OCI-LY3 (cell line): ENCODE results near the gene TSPOAP1.

ENCODE experiments used
- H2AFZ ChIP-seq: fragments of 200-600, 300-600 bp; shearing (Covaris generic); 2 replicates; pipeline ENCODE4 v1.6.0; 2014; ENCODE audit warnings: antibody characterized with exemption, low read depth, low read length
- H3K27ac ChIP-seq: fragments of 200-600, 300-600 bp; sonication (generic); 2 replicates; pipeline ENCODE4 v1.5.1; 2014; ENCODE audit warnings: mild to moderate bottlenecking, low read length, moderate library complexity, mixed read lengths
- H3K27me3 ChIP-seq: fragments of 200-600, 300-600 bp; sonication (generic); 2 replicates; pipeline ENCODE4 v1.6.1; 2014; ENCODE audit warnings: low read depth, low read length, mixed read lengths
- H3K36me3 ChIP-seq: fragments of 200-600, 300-600 bp; sonication (generic); replicated peaks from 2 replicates; pipeline ENCODE3; 2014; ENCODE audit warnings: low read depth, low read length, mixed read lengths
- H3K4me1 ChIP-seq: fragments of 300-600, 200-600 bp; sonication (generic); 2 replicates; pipeline ENCODE4 v1.6.1; 2014; ENCODE audit warnings: low read length, mixed read lengths
- H3K4me2 ChIP-seq: fragments of 200-600, 300-600 bp; sonication (generic); 2 replicates; pipeline ENCODE4 v1.6.1; 2014; ENCODE audit warnings: low read length, mixed read lengths
- H3K4me3 ChIP-seq: fragments of 300-600, 200-600 bp; sonication (generic); 2 replicates; pipeline ENCODE4 v1.5.1; 2014; ENCODE audit warnings: antibody characterized with exemption, mild to moderate bottlenecking, low read length, moderate library complexity
- H3K79me2 ChIP-seq: fragments of 300-600, 200-600 bp; shearing (Covaris generic); 2 replicates; pipeline ENCODE4 v1.6.1; 2014; ENCODE audit warnings: mild to moderate bottlenecking, low read length, mixed read lengths
- H3K9ac ChIP-seq: fragments of 300-600, 200-600 bp; shearing (Covaris generic); 2 replicates; pipeline ENCODE4 v1.6.0; 2014; ENCODE audit warnings: mild to moderate bottlenecking, low read length, moderate library complexity
- H3K9me3 ChIP-seq: fragments of 200-600, 300-600 bp; shearing (Covaris generic); 2 replicates; pipeline ENCODE4 v1.6.1; 2014; ENCODE audit warnings: low read length, mixed read lengths; ENCODE audit not compliant: insufficient read depth
- H4K20me1 ChIP-seq: fragments of 200-600, 300-600 bp; sonication (generic); 2 replicates; pipeline ENCODE4 v1.6.1; 2016; ENCODE audit warnings: low read length, mixed read lengths; ENCODE audit not compliant: insufficient read depth
- CTCF ChIP-seq: fragments of 200-600, 300-600 bp; sonication (generic); IDR thresholded peaks from 2 replicates; pipeline ENCODE4 v1.5.1; 2014; ENCODE audit warnings: antibody characterized with exemption, low read length, low read depth
- EZH2phosphoT487 ChIP-seq: fragments of 200-600 bp; shearing (Covaris generic); IDR thresholded peaks from 2 replicates; pipeline ENCODE4 v1.6.1; 2018; ENCODE audit warnings: antibody characterized with exemption, mixed run types, low read depth

TSPOAP1 gene

GRCh38 chr17:58335061-58335731, 6.6 kb upstream of the TSPOAP1 start:
- H3K27ac ChIP-seq = peak overlapping the region; percentile 99
- H2AFZ ChIP-seq = no peak overlapping the region
- H3K4me3 ChIP-seq = peak overlapping the region; percentile 96
- peaks cover 5% of the 10 kb centered on the region; the same call in 1 of the 2 replicates for H3K9me3 ChIP-seq
- peaks cover 21% of the 10 kb centered on the region for H3K36me3 ChIP-seq
- TF ChIP-seq CTCF = no peak
- H3K79me2 ChIP-seq = peaks cover 92% of the 10 kb centered on the region
- peak overlapping the region; percentile 87 for H3K4me2 ChIP-seq
- peak overlapping the region; percentile 100 for H3K9ac ChIP-seq
- H3K4me1 ChIP-seq = peaks cover 70% of the 10 kb centered on the region
- peaks cover 19% of the 10 kb centered on the region for H4K20me1 ChIP-seq
- no peaks in the 10 kb centered on the region for H3K27me3 ChIP-seq

DNA sequence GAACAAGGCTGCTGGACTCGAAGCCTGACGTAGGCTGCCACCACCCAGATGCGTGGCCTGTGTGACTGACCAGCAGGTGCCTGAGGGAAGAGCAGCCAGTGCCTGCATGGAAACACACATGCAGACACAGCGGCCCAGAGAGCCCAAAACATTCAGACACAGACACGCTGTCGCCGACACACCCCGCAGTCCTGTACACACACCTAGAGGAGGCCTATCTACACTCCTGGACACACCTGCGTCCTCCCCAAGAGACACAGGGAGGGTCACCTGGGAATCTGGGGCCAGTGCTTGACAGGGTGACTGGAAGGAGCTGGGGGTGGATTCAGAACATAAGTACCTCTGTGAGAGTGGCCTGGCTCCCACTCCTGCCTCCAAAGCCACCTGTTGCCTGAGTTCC, 6.1 kb upstream of the TSPOAP1 start:
- Histone ChIP-seq H3K36me3 (peaks cover 26% of the 10 kb centered on the region), H3K9me3 (peaks cover 5% of the 10 kb centered on the region; the same call in 1 of the 2 replicates), H3K4me1 (peaks cover 70% of the 10 kb centered on the region), H3K4me2 (peak overlapping the region; percentile 87), H2AFZ (no peak overlapping the region), H3K79me2 (peaks cover 92% of the 10 kb centered on the region), H3K27me3 (no peaks in the 10 kb centered on the region), H3K4me3 (peak overlapping the region; percentile 96), H3K9ac (peak overlapping the region; percentile 100), H4K20me1 (peaks cover 24% of the 10 kb centered on the region), H3K27ac (peak overlapping the region; percentile 99)
- TF ChIP-seq EZH2phosphoT487 (no peak), CTCF (no peak)

DNA sequence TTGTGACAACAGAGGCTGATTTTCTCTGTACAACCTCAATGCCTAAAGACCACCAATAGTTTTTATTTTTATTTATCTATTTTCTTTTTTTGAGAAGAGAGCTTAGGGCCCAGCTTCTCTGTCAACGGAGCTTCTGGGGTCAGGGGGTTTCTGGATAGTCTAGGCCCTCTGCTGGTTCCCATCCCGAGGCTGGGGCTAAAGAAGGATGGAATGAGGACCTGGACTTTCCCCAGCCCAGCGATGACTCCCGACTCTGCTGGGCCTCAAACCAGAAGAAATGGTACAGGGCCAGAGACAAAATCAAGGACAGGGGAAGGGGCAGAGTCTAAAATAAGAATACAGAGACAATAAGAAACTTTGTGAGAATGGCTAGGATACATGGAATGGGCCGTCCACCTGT, 5.7 kb upstream of the TSPOAP1 start:
- Histone ChIP-seq H4K20me1 (peaks cover 28% of the 10 kb centered on the region), H3K4me1 (peaks cover 70% of the 10 kb centered on the region), H3K4me2 (peak overlapping the region; percentile 87), H3K27me3 (no peaks in the 10 kb centered on the region), H2AFZ (no peak overlapping the region), H3K79me2 (peaks cover 90% of the 10 kb centered on the region), H3K36me3 (peaks cover 28% of the 10 kb centered on the region), H3K4me3 (peak overlapping the region; percentile 96), H3K9ac (peak overlapping the region; percentile 100), H3K9me3 (peaks cover 5% of the 10 kb centered on the region; the same call in 1 of the 2 replicates), H3K27ac (peak overlapping the region; percentile 99)
- TF ChIP-seq EZH2phosphoT487 = no peak
- TF ChIP-seq CTCF = no peak

DNA sequence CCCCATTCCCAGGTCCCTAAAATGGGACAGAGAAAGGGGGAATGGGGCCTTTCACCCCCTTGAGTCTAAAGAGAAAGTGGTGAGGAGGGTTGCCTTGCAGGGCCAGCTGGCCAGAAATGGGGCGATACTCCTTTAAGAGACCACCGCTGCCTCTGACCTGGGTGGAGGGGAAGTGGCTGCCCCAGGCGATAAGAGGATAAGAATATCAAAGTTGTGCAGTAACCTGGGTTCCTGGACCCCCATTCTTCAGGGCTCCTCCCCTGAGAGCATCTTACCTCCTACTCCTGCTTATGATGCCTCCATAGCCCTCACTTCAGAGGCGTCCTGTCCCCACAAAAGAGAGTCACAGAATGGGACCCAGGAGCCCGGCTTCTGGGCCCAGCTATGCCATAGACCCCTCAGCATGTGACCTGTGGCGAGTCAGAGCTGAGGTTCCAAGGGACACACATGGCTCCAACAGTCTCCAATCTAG, 5.2 kb upstream of the TSPOAP1 start:
- peaks cover 87% of the 10 kb centered on the region for H3K79me2 ChIP-seq
- H3K4me3 ChIP-seq = peak overlapping the region; percentile 96
- no peak overlapping the region for H2AFZ ChIP-seq
- H3K9me3 ChIP-seq = peaks cover 5% of the 10 kb centered on the region; the same call in 1 of the 2 replicates
- H3K4me2 ChIP-seq = peak overlapping the region; percentile 87
- TF ChIP-seq EZH2phosphoT487 (no peak), CTCF (no peak)
- H3K36me3 ChIP-seq = peaks cover 28% of the 10 kb centered on the region
- H4K20me1 ChIP-seq = peaks cover 33% of the 10 kb centered on the region
- peak overlapping the region; percentile 99 for H3K27ac ChIP-seq
- no peaks in the 10 kb centered on the region for H3K27me3 ChIP-seq
- H3K9ac ChIP-seq = peak overlapping the region; percentile 100
- H3K4me1 ChIP-seq = peaks cover 70% of the 10 kb centered on the region
